Activated CD4-positive, alpha-beta memory T cell treated with anti-CD3 and anti-CD28 coated beads, Interleukin-2, amount 10 ng/mL, durations not matched to agents 7 days and 5 days (primary cell): ENCODE results near the gene RBBP9. TPM values are rescaled to one million over a fixed set of nuclear protein-coding genes. Genes with fewer than 3 reads are reported as not detected.
A peak's percentile ranks its signal among the peaks of the same experiment; 100 is the strongest.

Source experiments
- CTCF ChIA-PET: fragments of 350-600 bp; sonication (Branson Sonifier 250); formaldehyde crosslinking; loops from one replicate; lab custom pipeline; 2021; ENCODE audit warnings: antibody characterized with exemption, inconsistent platforms; lab: Charles Lee
- POLR2A ChIA-PET: fragments of 350-600 bp; sonication (Branson Sonifier 250); formaldehyde crosslinking; loops from one replicate; lab custom pipeline; 2021; ENCODE audit warnings: antibody characterized with exemption; lab: Charles Lee
- DNase-seq: peaks from one replicate; pipeline ENCODE4 v3.0.0-alpha.2; 2020
- H3K27ac Mint-ChIP-seq: one replicate; pipeline ENCODE4 v1.8.0; 2021; ENCODE audit warnings: mild to moderate bottlenecking, mixed read lengths
- H3K27me3 Mint-ChIP-seq: one replicate; pipeline ENCODE4 v1.8.0; 2021; ENCODE audit warnings: mixed read lengths
- H3K36me3 Mint-ChIP-seq: one replicate; pipeline ENCODE4 v1.8.0; 2021; ENCODE audit warnings: low read depth, mixed read lengths
- H3K4me1 Mint-ChIP-seq: one replicate; pipeline ENCODE4 v1.8.0; 2021; ENCODE audit warnings: mixed read lengths
- H3K4me3 Mint-ChIP-seq: one replicate; pipeline ENCODE4 v1.8.0; 2021; ENCODE audit warnings: mild to moderate bottlenecking, mixed read lengths
- H3K9me3 Mint-ChIP-seq: one replicate; pipeline ENCODE4 v1.8.0; 2021; ENCODE audit warnings: mixed read lengths
- total RNA-seq, 2 experiments: library from RNA; stranded (reverse); gene quantifications; one replicate each; pipeline ENCODE4 v1.2.3, GENCODE V29; 2021

The RBBP9 gene
- total RNA-seq, 2 experiments from 2014 or later: 18.0 to 20.4 TPM

DNA sequence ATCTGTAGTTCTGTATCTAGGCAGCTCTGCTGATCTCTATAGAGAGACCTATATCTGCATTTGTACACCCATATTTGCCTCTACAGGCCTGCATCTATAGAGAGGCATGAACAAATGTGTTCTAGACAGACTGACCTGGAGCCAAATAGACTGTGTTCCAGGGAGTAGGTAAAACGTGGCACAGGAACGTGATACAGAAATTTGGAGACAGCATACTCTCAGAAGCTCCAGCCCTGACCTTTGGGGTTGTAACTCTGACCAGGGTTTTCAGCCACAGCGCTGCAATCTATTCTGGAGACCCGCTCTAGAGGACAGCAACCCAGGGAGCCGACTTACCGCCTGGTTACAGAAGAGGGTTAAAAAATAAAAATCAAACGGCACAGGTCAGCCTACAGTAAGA, 983 bp downstream of the RBBP9 start:
- no peak overlapping the region for H3K27ac Mint-ChIP-seq
- ChIA-PET POLR2A (interaction anchor here (1.0 to 4.7 kb wide), 7 partner anchors 10 to 97 kb away, joined by 3 to 143 read pairs (median 5); partner anchors contain the start of genes DZANK1, POLR3F, SEC23B and SMIM26), CTCF (interaction anchor here (0.8 to 4.3 kb wide), 2 partner anchors 11 to 29 kb away, joined by 4 to 30 read pairs; partner anchors contain the start of genes DZANK1, POLR3F and SEC23B)
- H3K4me1 Mint-ChIP-seq: peaks cover 24% of the 10 kb centered on the region
- H3K36me3 Mint-ChIP-seq: peaks cover 16% of the 10 kb centered on the region
- H3K4me3 Mint-ChIP-seq: peak overlapping the region; percentile 98
- no peaks in the 10 kb centered on the region for H3K27me3 Mint-ChIP-seq
- DNase-seq: no peak
- no peaks in the 10 kb centered on the region for H3K9me3 Mint-ChIP-seq

GRCh38 chr20:18488301-18488700, 8.7 kb downstream of the RBBP9 start:
- no peak overlapping the region for H3K4me3 Mint-ChIP-seq
- POLR2A ChIA-PET: interaction anchor here (0.9 kb wide), 1 partner anchor 18 kb away, joined by 3 read pairs; no protein-coding TSS in a partner anchor
- peaks cover 2% of the 10 kb centered on the region for H3K4me1 Mint-ChIP-seq
- H3K27ac Mint-ChIP-seq: no peak overlapping the region
- DNase-seq: no peak
- peaks cover 44% of the 10 kb centered on the region for H3K36me3 Mint-ChIP-seq
- CTCF ChIA-PET: interaction anchor here (0.8 kb wide), 1 partner anchor 27 kb away, joined by 3 read pairs; no protein-coding TSS in a partner anchor
- H3K27me3 Mint-ChIP-seq: no peaks in the 10 kb centered on the region
- H3K9me3 Mint-ChIP-seq: no peaks in the 10 kb centered on the region

DNA sequence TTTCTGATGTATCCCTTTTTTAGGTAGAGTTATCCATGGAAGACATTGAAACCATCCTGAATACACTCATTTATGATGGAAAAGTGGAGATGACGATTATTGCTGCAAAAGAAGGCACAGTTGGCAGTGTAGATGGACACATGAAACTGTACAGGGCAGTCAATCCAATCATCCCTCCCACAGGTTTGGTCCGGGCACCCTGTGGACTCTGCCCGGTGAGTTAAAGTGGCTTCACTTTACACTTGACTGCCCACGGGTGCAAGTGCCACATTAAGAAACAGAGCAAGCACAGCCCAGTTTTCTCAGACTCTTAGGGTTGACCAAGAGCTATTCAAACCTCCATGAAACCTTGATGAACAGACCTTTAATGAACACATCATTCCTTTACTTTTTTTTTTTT, 15.4 kb downstream of the RBBP9 start:
- peaks cover 40% of the 10 kb centered on the region for H3K36me3 Mint-ChIP-seq

DNA sequence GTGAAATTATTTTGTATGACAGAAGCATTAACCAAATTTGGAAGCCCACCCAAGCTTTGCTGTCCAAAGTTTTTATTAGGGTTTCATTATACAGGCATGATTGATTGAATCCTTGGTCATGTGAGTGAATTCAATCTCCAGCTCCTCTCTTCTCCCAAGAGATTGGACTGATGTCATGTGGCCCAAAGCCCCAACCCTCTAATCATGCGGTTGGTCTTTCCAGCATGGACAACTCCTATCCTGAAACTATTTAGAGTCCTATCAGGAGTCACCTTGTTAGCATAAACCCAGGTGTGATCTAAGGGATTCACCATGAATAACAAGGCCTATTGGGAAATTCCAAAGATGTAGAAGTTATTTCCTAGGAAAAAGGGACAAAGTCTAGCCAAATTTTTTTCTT, 19.2 kb downstream of the RBBP9 start:
- DNase-seq: no peak
- Mint-ChIP-seq H3K27ac (no peak overlapping the region), H3K36me3 (peaks cover 41% of the 10 kb centered on the region), H3K4me1 (no peaks in the 10 kb centered on the region), H3K9me3 (no peaks in the 10 kb centered on the region), H3K4me3 (no peak overlapping the region), H3K27me3 (no peaks in the 10 kb centered on the region)
- ChIA-PET POLR2A (interaction anchor here (1.3 kb wide), 1 partner anchor 11 kb away, joined by 6 read pairs; the partner anchor contains the start of genes DZANK1 and POLR3F), CTCF (no interaction called here)

More for the DNA sequence above, 15.4 kb downstream of the RBBP9 start:
- H3K4me3 Mint-ChIP-seq: no peak overlapping the region
- H3K4me1 Mint-ChIP-seq: no peaks in the 10 kb centered on the region
- DNase-seq: no peak
- ChIA-PET CTCF (interaction anchor here (0.9 kb wide), 1 partner anchor 11 kb away, joined by 3 read pairs; no protein-coding TSS in a partner anchor), POLR2A (no interaction called here)
- H3K27ac Mint-ChIP-seq: no peak overlapping the region
- no peaks in the 10 kb centered on the region for H3K9me3 Mint-ChIP-seq
- H3K27me3 Mint-ChIP-seq: no peaks in the 10 kb centered on the region

- H3K36me3 Mint-ChIP-seq: peaks cover 35% of the 10 kb centered on the region
- no peaks in the 10 kb centered on the region for H3K9me3 Mint-ChIP-seq
- H3K4me1 Mint-ChIP-seq: no peaks in the 10 kb centered on the region
- CTCF ChIA-PET: no interaction called here
- no peaks in the 10 kb centered on the region for H3K27me3 Mint-ChIP-seq
- DNase-seq: no peak
- POLR2A ChIA-PET: interaction anchor here (1.3 kb wide), 1 partner anchor 10 kb away, joined by 6 read pairs; the partner anchor contains the start of genes DZANK1 and POLR3F
- no peak overlapping the region for H3K4me3 Mint-ChIP-seq
- no peak overlapping the region for H3K27ac Mint-ChIP-seq
Observed at GRCh38 chr20:18477218-18477617, 19.8 kb downstream of the RBBP9 start.

GRCh38 chr20:18466894-18467730, 29.9 kb downstream of the RBBP9 start, which contains the start of the genes DZANK1 and POLR3F:
DZANK1 (minus strand) TSS chr20:18467030; CDS start chr20:18465358, 1,672 bp downstream.
POLR3F (plus strand) TSS chr20:18467390; CDS start chr20:18467507, 117 bp downstream.
- POLR2A ChIA-PET: interaction anchor here (0.6 to 5.2 kb wide), 18 partner anchors 9 to 1560 kb away, joined by 3 to 89 read pairs (median 4); partner anchors contain the start of genes DTD1, KAT14, PET117 and RBBP9
- Mint-ChIP-seq H3K4me3 (peak within 1 kb of the TSS; percentile 95), H3K4me1 (peaks cover 30% of the 10 kb centered on the region), H3K27ac (peak within 1 kb of the TSS; percentile 81), H3K9me3 (no peaks in the 10 kb centered on the region), H3K27me3 (no peaks in the 10 kb centered on the region), H3K36me3 (peaks cover 7% of the 10 kb centered on the region)
- DNase-seq: peak; percentile 94
- CTCF ChIA-PET: interaction anchor here (0.9 to 2.9 kb wide), 6 partner anchors 23 to 54 kb away, joined by 3 to 21 read pairs (median 4); partner anchors contain the start of gene SEC23B

- peak overlapping the region; percentile 95 for H3K4me3 Mint-ChIP-seq
- H3K4me1 Mint-ChIP-seq: peaks cover 30% of the 10 kb centered on the region
- no peak for DNase-seq
- H3K9me3 Mint-ChIP-seq: no peaks in the 10 kb centered on the region
- no peak overlapping the region for H3K27ac Mint-ChIP-seq
- no peaks in the 10 kb centered on the region for H3K27me3 Mint-ChIP-seq
- CTCF ChIA-PET: interaction anchor here (0.9 to 2.9 kb wide), 4 partner anchors 29 to 52 kb away, joined by 3 to 21 read pairs (median 4); partner anchors contain the start of gene SEC23B
- POLR2A ChIA-PET: interaction anchor here (0.6 to 5.2 kb wide), 14 partner anchors 8 to 1561 kb away, joined by 3 to 89 read pairs (median 4); partner anchors contain the start of genes DTD1, RBBP9, SEC23B and SMIM26
- H3K36me3 Mint-ChIP-seq: peaks cover 7% of the 10 kb centered on the region
Observed at GRCh38 chr20:18466574-18466893, 30.5 kb downstream of the RBBP9 start.

DNA sequence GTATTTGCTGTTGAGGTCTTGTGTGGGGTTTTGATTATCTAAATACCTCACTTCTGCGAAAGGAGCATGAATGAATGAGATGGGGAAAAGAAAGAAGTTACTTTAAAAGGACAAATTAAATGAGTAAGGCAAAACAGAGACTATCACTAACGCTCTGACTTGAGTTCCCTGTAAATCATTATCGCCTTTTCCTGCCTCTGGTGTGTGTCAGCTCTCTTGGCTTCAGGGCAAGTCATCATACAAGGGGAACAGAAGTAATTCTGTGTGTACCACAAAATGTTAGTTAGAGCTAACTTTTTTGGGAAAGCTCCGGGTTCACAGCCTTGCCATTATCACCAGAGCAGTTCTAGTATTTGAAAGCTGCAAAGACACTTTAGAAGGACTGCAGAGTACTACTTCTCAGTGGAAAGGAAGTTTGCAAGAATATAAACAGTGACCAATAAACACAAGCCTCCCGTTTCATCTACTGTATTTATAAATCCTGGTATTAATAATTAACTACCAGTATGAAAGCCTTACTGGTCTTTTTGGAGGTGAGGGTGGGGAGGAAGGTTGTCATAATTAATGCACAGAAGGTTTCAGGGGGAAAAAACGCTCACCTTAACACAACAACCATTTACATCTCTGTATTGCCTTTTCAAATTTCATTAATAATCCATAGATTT, 31.4 kb downstream of the RBBP9 start:
- Mint-ChIP-seq H3K36me3 (peaks cover 4% of the 10 kb centered on the region), H3K27me3 (no peaks in the 10 kb centered on the region), H3K27ac (no peak overlapping the region), H3K4me1 (peaks cover 30% of the 10 kb centered on the region), H3K4me3 (peak overlapping the region; percentile 12), H3K9me3 (no peaks in the 10 kb centered on the region)
- CTCF ChIA-PET: interaction anchor here (2.9 kb wide), 1 partner anchor 42 kb away, joined by 21 read pairs; the partner anchor contains the start of gene SEC23B
- DNase-seq: no peak
- POLR2A ChIA-PET: interaction anchor here (3.2 to 5.2 kb wide), 2 partner anchors 32 to 42 kb away, joined by 37 to 89 read pairs; partner anchors contain the start of genes RBBP9 and SEC23B

GRCh38 chr20:18456600-18456999, 40.4 kb downstream of the RBBP9 start:
- POLR2A ChIA-PET: interaction anchor here (1.1 to 1.2 kb wide), 2 partner anchors 11 to 51 kb away, joined by 3 read pairs; partner anchors contain the start of genes DZANK1 and POLR3F
- Mint-ChIP-seq H3K9me3 (no peaks in the 10 kb centered on the region), H3K4me3 (no peak overlapping the region), H3K27me3 (no peaks in the 10 kb centered on the region), H3K27ac (no peak overlapping the region), H3K36me3 (no peaks in the 10 kb centered on the region), H3K4me1 (no peaks in the 10 kb centered on the region)
- CTCF ChIA-PET: no interaction called here
- DNase-seq: no peak

DNA sequence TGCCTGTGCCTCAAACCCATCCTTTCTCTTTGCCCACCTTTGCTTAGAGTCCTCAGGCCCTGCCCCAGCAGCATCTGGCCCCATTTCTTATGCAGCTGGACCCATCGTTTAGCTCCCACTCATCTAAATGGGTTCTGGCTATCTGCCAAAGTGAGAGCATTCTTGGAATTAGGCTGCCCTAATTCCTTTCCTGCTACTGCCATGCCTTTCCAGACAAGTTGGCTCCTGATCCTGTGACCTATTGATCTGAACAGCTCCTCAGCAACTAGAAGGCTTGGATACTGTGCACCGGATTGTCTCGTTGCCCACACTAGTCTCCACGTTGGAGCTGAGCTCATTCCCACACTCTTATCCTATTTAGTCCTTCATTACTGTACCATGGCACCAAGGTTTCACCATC, 53.1 kb downstream of the RBBP9 start:
- H3K4me1 Mint-ChIP-seq: no peaks in the 10 kb centered on the region
- DNase-seq: no peak
- no peaks in the 10 kb centered on the region for H3K9me3 Mint-ChIP-seq
- ChIA-PET POLR2A (interaction anchor here (1.2 kb wide), 1 partner anchor 9 kb away, joined by 4 read pairs; no protein-coding TSS in a partner anchor), CTCF (no interaction called here)
- no peak overlapping the region for H3K27ac Mint-ChIP-seq
- no peaks in the 10 kb centered on the region for H3K36me3 Mint-ChIP-seq
- H3K4me3 Mint-ChIP-seq: no peak overlapping the region
- H3K27me3 Mint-ChIP-seq: no peaks in the 10 kb centered on the region

DNA sequence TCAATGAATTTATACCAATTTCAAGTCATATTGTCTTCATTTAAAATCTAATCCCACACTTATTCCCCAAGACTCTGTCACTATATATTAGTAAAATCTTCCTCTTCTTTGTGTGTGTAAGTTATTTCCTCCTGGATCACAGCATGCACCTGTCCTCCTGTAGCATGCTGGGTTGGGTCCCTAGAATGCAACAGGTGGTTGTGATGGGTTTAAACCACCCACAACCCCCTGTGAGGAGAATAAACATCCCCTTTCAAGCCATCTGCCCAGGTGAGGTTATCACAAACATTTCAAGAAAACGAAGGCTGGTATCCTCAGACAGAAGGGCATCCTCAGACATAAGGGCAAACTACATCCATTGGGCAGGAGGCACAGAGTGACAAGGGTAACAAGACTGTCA, 56.6 kb downstream of the RBBP9 start:
- H3K4me1 Mint-ChIP-seq: peaks cover 5% of the 10 kb centered on the region
- no peaks in the 10 kb centered on the region for H3K9me3 Mint-ChIP-seq
- POLR2A ChIA-PET: no interaction called here
- no peaks in the 10 kb centered on the region for H3K36me3 Mint-ChIP-seq
- H3K27me3 Mint-ChIP-seq: no peaks in the 10 kb centered on the region
- no peak overlapping the region for H3K27ac Mint-ChIP-seq
- no peak overlapping the region for H3K4me3 Mint-ChIP-seq
- DNase-seq: no peak
- CTCF ChIA-PET: no interaction called here

DNA sequence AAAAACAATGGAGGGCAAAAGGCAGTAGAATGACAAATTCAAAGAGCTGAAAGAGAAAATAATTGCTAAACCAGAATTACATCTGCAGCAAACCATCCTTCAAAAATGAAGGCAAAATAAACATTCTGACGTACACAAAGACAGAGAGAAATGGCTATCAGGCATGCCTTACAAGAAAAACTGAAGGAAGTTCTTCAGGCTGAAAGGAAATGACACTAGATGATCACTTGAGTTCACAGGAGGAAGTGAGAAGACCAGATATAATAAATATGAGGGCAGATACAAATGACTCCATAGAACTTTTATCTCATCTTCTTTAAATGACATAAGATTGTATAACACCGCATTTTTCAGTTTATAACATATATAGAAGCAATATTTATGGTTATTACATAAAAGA, 60.2 kb downstream of the RBBP9 start:
- Mint-ChIP-seq H3K4me1 (peaks cover 5% of the 10 kb centered on the region), H3K27me3 (no peaks in the 10 kb centered on the region), H3K27ac (no peak overlapping the region), H3K4me3 (no peak overlapping the region), H3K9me3 (no peaks in the 10 kb centered on the region), H3K36me3 (no peaks in the 10 kb centered on the region)
- ChIA-PET POLR2A (interaction anchor here (1.7 kb wide), 1 partner anchor 71 kb away, joined by 3 read pairs; the partner anchor contains the start of gene SEC23B), CTCF (no interaction called here)
- DNase-seq: no peak
